ENCODE measurements around the gene ITLN2. TPM values are rescaled to one million over a fixed set of nuclear protein-coding genes. Genes with fewer than 3 reads are reported as not detected.

ITLN2 gene
- total RNA-seq, 1 experiment from 2014 or later, result 2.4 TPM

Other genes with a start within 250 kb of the ITLN2 start
- not detected in 2 replicates for gene CD48, start 243.0 kb downstream of the ITLN2 start, total RNA-seq (2021)
- not detected in 2 replicates for gene SLAMF7, start 215.6 kb downstream of the ITLN2 start, total RNA-seq (2021)
- gene LY9, start 158.6 kb downstream of the ITLN2 start, total RNA-seq (2021), result not detected in 2 replicates
- not detected in 2 replicates for gene CD244, start 91.9 kb downstream of the ITLN2 start, total RNA-seq (2021)
- not detected in 2 replicates for gene ITLN1, start 69.6 kb downstream of the ITLN2 start, total RNA-seq (2021)
- 159 and 174 TPM in 2 replicates for gene F11R, start 66.3 kb upstream of the ITLN2 start, total RNA-seq (2021)
- 73.7 and 77.0 TPM in 2 replicates for gene TSTD1, start 84.2 kb upstream of the ITLN2 start, total RNA-seq (2021)
- 58.6 and 59.2 TPM in 2 replicates for gene USF1, start 91.2 kb upstream of the ITLN2 start, total RNA-seq (2021)
- 0.13 TPM in 2 replicates for gene ARHGAP30, start 115.1 kb upstream of the ITLN2 start, total RNA-seq (2021)
- 0.33 and 0.64 TPM in 2 replicates for gene NECTIN4, start 134.7 kb upstream of the ITLN2 start, total RNA-seq (2021)
- 6.6 and 7.0 TPM in 2 replicates for gene KLHDC9, start 143.6 kb upstream of the ITLN2 start, total RNA-seq (2021)
- 71.8 and 76.1 TPM in 2 replicates for gene PFDN2, start 163.2 kb upstream of the ITLN2 start, total RNA-seq (2021)
- gene NIT1, start 163.3 kb upstream of the ITLN2 start, total RNA-seq (2021), result 39.0 and 39.6 TPM in 2 replicates
- 44.7 and 46.7 TPM in 2 replicates for gene DEDD, start 177.9 kb upstream of the ITLN2 start, total RNA-seq (2021)
- gene UFC1, start 199.2 kb upstream of the ITLN2 start, total RNA-seq (2021), result 93.4 and 93.5 TPM in 2 replicates
- gene USP21, start 204.7 kb upstream of the ITLN2 start, total RNA-seq (2021), result 17.9 and 18.4 TPM in 2 replicates
- gene PPOX, start 211.6 kb upstream of the ITLN2 start, total RNA-seq (2021), result 33.4 and 39.8 TPM in 2 replicates
- 31.8 and 33.1 TPM in 2 replicates for gene B4GALT3, start 222.7 kb upstream of the ITLN2 start, total RNA-seq (2021)
- gene ADAMTS4, start 244.2 kb upstream of the ITLN2 start, total RNA-seq (2021), result 7.0 and 9.1 TPM in 2 replicates
- 80.3 and 84.5 TPM in 2 replicates for gene NDUFS2, start 247.6 kb upstream of the ITLN2 start, total RNA-seq (2021)